Measurements from ENCODE around the gene PYGO1. TPM values are rescaled to one million over a fixed set of nuclear protein-coding genes. Genes with fewer than 3 reads are reported as not detected.

The PYGO1 gene
- total RNA-seq, 4 donors from 2014 or later, result 7.1 to 38.0 (median 34.3) TPM

GRCh38 chr15:55522742-55523450 lies 65.2 kb downstream of the PYGO1 start:
- H3K27ac ChIP-seq, result no peak overlapping the region
- no peaks in the 10 kb centered on the region for H3K4me1 ChIP-seq
- no peaks in the 10 kb centered on the region for H3K36me3 ChIP-seq
- no peaks in the 10 kb centered on the region for H3K9me3 ChIP-seq
- TF ChIP-seq POLR2A (IDR thresholded peaks at IDR 0.05), result no peak
- no peak for TF ChIP-seq CTCF (IDR thresholded peaks at IDR 0.05)
- DNase-seq, result no peak
- no peaks in the 10 kb centered on the region for H3K27me3 ChIP-seq
- H3K4me3 ChIP-seq, result no peak overlapping the region
- intact Hi-C loops (cut with DNase I; ENCODE audit: low total_unique reads), result no loop called here

GRCh38 chr15:55518641-55519040 lies 69.5 kb downstream of the PYGO1 start:
- Histone ChIP-seq H3K27ac (no peak overlapping the region), H3K4me3 (no peak overlapping the region), H3K27me3 (no peaks in the 10 kb centered on the region), H3K4me1 (no peaks in the 10 kb centered on the region), H3K9me3 (no peaks in the 10 kb centered on the region), H3K36me3 (no peaks in the 10 kb centered on the region)
- no peak for DNase-seq
- no peak for TF ChIP-seq POLR2A (IDR thresholded peaks at IDR 0.05)
- TF ChIP-seq CTCF (IDR thresholded peaks at IDR 0.05), result no peak
- intact Hi-C loops (cut with DNase I; ENCODE audit: low total_unique reads), result no loop called here

DNA sequence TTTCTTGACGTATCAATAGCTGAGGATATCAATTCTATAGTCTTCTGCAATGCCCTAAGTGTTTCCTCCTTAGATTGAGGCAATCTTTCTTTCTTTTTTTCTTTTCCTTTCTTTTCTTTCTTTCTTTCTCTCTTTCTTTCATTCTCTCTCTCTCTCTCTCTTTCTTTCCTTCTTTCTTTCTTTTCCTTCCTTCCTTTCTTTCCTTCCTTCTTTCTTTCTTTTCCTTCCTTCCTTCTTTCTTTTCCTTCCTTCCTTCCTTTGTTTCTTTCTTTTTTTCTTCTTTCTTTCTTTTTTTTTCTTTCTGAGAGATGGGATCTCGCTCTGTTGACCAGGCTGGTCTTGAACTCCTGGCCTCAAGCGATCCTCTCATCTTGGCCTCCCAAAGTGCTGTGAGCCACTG lies 70.1 kb downstream of the PYGO1 start:
- H3K27me3 ChIP-seq, result no peaks in the 10 kb centered on the region
- intact Hi-C loops (cut with DNase I; ENCODE audit: low total_unique reads), result no loop called here
- H3K4me3 ChIP-seq, result no peak overlapping the region
- no peak for TF ChIP-seq POLR2A (IDR thresholded peaks at IDR 0.05)
- TF ChIP-seq CTCF (IDR thresholded peaks at IDR 0.05), result no peak
- no peaks in the 10 kb centered on the region for H3K36me3 ChIP-seq
- no peaks in the 10 kb centered on the region for H3K9me3 ChIP-seq
- no peak for DNase-seq
- no peaks in the 10 kb centered on the region for H3K4me1 ChIP-seq
- H3K27ac ChIP-seq, result no peak overlapping the region

GRCh38 chr15:55515991-55516776 lies 72.0 kb downstream of the PYGO1 start:
- H3K36me3 ChIP-seq, result no peaks in the 10 kb centered on the region
- H3K27ac ChIP-seq, result no peak overlapping the region
- no peaks in the 10 kb centered on the region for H3K4me1 ChIP-seq
- H3K4me3 ChIP-seq, result no peak overlapping the region
- intact Hi-C loops (cut with DNase I; ENCODE audit: low total_unique reads), result no loop called here
- DNase-seq, result no peak
- no peaks in the 10 kb centered on the region for H3K9me3 ChIP-seq
- no peaks in the 10 kb centered on the region for H3K27me3 ChIP-seq
- no peak for TF ChIP-seq POLR2A (IDR thresholded peaks at IDR 0.05)
- no peak for TF ChIP-seq CTCF (IDR thresholded peaks at IDR 0.05)

DNA sequence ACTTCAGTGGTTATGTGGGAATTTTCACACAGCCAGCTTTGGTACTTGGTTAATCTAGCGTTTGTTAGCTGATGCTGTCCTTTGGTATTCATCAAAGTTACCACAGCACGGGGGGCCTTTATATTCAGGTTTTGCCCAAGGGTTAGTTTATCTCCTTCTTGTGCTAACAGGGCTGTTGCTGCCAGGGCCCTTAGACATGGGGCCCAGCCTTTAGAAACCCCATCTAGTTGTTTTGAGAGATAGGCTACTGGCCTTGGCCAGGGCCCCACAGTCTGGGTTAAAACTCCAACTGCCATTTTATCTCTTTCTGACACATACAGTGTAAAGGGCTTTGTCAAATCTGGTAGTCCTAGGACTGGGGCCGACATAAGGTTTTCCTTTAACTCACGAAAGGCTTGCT lies 72.7 kb downstream of the PYGO1 start:
- intact Hi-C loops (cut with DNase I; ENCODE audit: low total_unique reads), result no loop called here
- Histone ChIP-seq H3K27me3 (no peaks in the 10 kb centered on the region), H3K27ac (no peak overlapping the region), H3K4me1 (no peaks in the 10 kb centered on the region), H3K36me3 (no peaks in the 10 kb centered on the region), H3K9me3 (no peaks in the 10 kb centered on the region), H3K4me3 (no peak overlapping the region)
- no peak for DNase-seq
- TF ChIP-seq CTCF (IDR thresholded peaks at IDR 0.05), result no peak
